Activated CD4-positive, alpha-beta memory T cell treated with anti-CD3 and anti-CD28 coated beads for 36 hours (primary cell): ENCODE measurements around the gene MRPL33. TPM values are rescaled to one million over a fixed set of nuclear protein-coding genes. Genes with fewer than 3 reads are reported as not detected.

Source experiments
- CTCF ChIA-PET: fragments of 350-600 bp; sonication (Branson Sonifier 250); formaldehyde crosslinking; loops from one replicate; lab custom pipeline; 2021; ENCODE audit warnings: antibody characterized with exemption, inconsistent platforms; lab: Charles Lee
- POLR2A ChIA-PET: fragments of 350-600 bp; sonication (Branson Sonifier 250); formaldehyde crosslinking; loops from one replicate; lab custom pipeline; 2021; ENCODE audit warnings: antibody characterized with exemption; lab: Charles Lee
- DNase-seq: peaks from one replicate; pipeline ENCODE4 v3.0.0-alpha.2; 2020
- H3K27ac Mint-ChIP-seq: one replicate; pipeline ENCODE4 v1.8.0; 2021; ENCODE audit warnings: mixed read lengths
- H3K27me3 Mint-ChIP-seq: one replicate; pipeline ENCODE4 v1.8.0; 2021; ENCODE audit warnings: mixed read lengths
- H3K36me3 Mint-ChIP-seq: one replicate; pipeline ENCODE4 v1.8.0; 2021; ENCODE audit warnings: mixed read lengths
- H3K4me1 Mint-ChIP-seq: one replicate; pipeline ENCODE4 v1.8.0; 2021; ENCODE audit warnings: low read depth, mixed read lengths
- H3K4me3 Mint-ChIP-seq: one replicate; pipeline ENCODE4 v1.8.0; 2021; ENCODE audit warnings: mild to moderate bottlenecking, mixed read lengths
- H3K9me3 Mint-ChIP-seq: one replicate; pipeline ENCODE4 v1.8.0; 2021; ENCODE audit warnings: mixed read lengths
- intact Hi-C: fragments of 100-400 bp; cut with micrococcal nuclease; formaldehyde crosslinking; loops from one replicate; pipeline ENCODE4 v1.15.1; 2023
- total RNA-seq, 2 experiments: library from RNA; stranded (reverse); gene quantifications; one replicate each; pipeline ENCODE4 v1.2.3, GENCODE V29; 2021

MRPL33 gene
- total RNA-seq, 2 experiments from 2014 or later = 83.3 to 84.2 TPM

- DNase-seq = no peak
- Mint-ChIP-seq H3K27ac (no peak overlapping the region), H3K36me3 (peaks cover 9% of the 10 kb centered on the region), H3K9me3 (peaks cover 8% of the 10 kb centered on the region), H3K4me1 (no peaks in the 10 kb centered on the region), H3K4me3 (no peak overlapping the region), H3K27me3 (no peaks in the 10 kb centered on the region)
- ChIA-PET POLR2A (no interaction called here), CTCF (interaction anchor here (2.0 kb wide), 1 partner anchor 68 kb away, joined by 5 read pairs; no protein-coding TSS in a partner anchor)
- intact Hi-C loops = no loop called here
Observed at GRCh38 chr2:27823135-27823534, 51.6 kb downstream of the MRPL33 start.

GRCh38 chr2:27823569-27823968 is 52.0 kb downstream of the MRPL33 start:
- H3K9me3 Mint-ChIP-seq = peaks cover 8% of the 10 kb centered on the region
- no peaks in the 10 kb centered on the region for H3K4me1 Mint-ChIP-seq
- ChIA-PET POLR2A (no interaction called here), CTCF (interaction anchor here (0.6 to 2.0 kb wide), 2 partner anchors 69 to 155 kb away, joined by 5 read pairs; no protein-coding TSS in a partner anchor)
- no peaks in the 10 kb centered on the region for H3K27me3 Mint-ChIP-seq
- no peak for DNase-seq
- peaks cover 9% of the 10 kb centered on the region for H3K36me3 Mint-ChIP-seq
- H3K27ac Mint-ChIP-seq = no peak overlapping the region
- intact Hi-C loops = no loop called here
- H3K4me3 Mint-ChIP-seq = no peak overlapping the region

- CTCF ChIA-PET = interaction anchor here (2.0 kb wide), 1 partner anchor 70 kb away, joined by 5 read pairs; no protein-coding TSS in a partner anchor
Observed at GRCh38 chr2:27824401-27824800, 52.9 kb downstream of the MRPL33 start.

GRCh38 chr2:27828305-27828704 is 56.8 kb downstream of the MRPL33 start:
- no peak overlapping the region for H3K4me3 Mint-ChIP-seq
- no peaks in the 10 kb centered on the region for H3K27me3 Mint-ChIP-seq
- intact Hi-C loops = no loop called here
- ChIA-PET CTCF (interaction anchor here (0.6 kb wide), 1 partner anchor 217 kb away, joined by 5 read pairs; no protein-coding TSS in a partner anchor), POLR2A (no interaction called here)
- H3K36me3 Mint-ChIP-seq = peaks cover 18% of the 10 kb centered on the region
- DNase-seq = no peak
- no peak overlapping the region for H3K27ac Mint-ChIP-seq
- H3K9me3 Mint-ChIP-seq = peaks cover 9% of the 10 kb centered on the region
- H3K4me1 Mint-ChIP-seq = no peaks in the 10 kb centered on the region

More at GRCh38 chr2:27824401-27824800, 52.9 kb downstream of the MRPL33 start:
- no peak for DNase-seq
- POLR2A ChIA-PET = no interaction called here
- Mint-ChIP-seq H3K27me3 (no peaks in the 10 kb centered on the region), H3K27ac (no peak overlapping the region), H3K4me3 (no peak overlapping the region), H3K9me3 (peaks cover 8% of the 10 kb centered on the region), H3K36me3 (peaks cover 9% of the 10 kb centered on the region), H3K4me1 (no peaks in the 10 kb centered on the region)
- intact Hi-C loops = no loop called here

Other genes with a start within 250 kb of the MRPL33 start
- gene ZNF512, start 188.7 kb upstream of the MRPL33 start, total RNA-seq = 10 to 100 TPM; 27.4 to 30.0 TPM
- under 1 TPM; 0.34 to 0.36 TPM for gene CCDC121, start 142.7 kb upstream of the MRPL33 start, total RNA-seq
- gene GPN1, start 142.7 kb upstream of the MRPL33 start, total RNA-seq = 10 to 100 TPM; 54.4 to 56.8 TPM
- 10 to 100 TPM; 30.1 to 30.3 TPM for gene SUPT7L, start 108.1 kb upstream of the MRPL33 start, total RNA-seq
- gene SLC4A1AP, start 107.8 kb upstream of the MRPL33 start, total RNA-seq = 10 to 100 TPM; 26.5 TPM
- 1 to 10 TPM; 9.2 to 9.7 TPM for gene RBKS, start 118.7 kb downstream of the MRPL33 start, total RNA-seq
- 10 to 100 TPM; 72.3 to 76.6 TPM for gene BABAM2, start 119.0 kb downstream of the MRPL33 start, total RNA-seq